HepG2 (cell line): ENCODE measurements around the gene CCR2.

Experiments used
- CREM ChIP-seq, 2 experiments: sonication (generic) in 1 of 2; formaldehyde crosslinking in 1 of 2; IDR thresholded peaks; 2 replicates each; pipeline versions ENCODE4 v1.4.0 to v1.6.1; 2016 to 2020; ENCODE audit warnings: antibody characterized with exemption in 1 of 2, mild to moderate bottlenecking in 1 of 2, missing genetic modification reagents in 1 of 2
- ESRRA ChIP-seq: sonication (generic); formaldehyde crosslinking; IDR thresholded peaks from 2 replicates; pipeline ENCODE4 v1.5.1; 2020; ENCODE audit warnings: mild to moderate bottlenecking, low read depth, missing genetic modification reagents
- THAP11 ChIP-seq: IDR thresholded peaks from 2 replicates; pipeline ENCODE4 v1.6.1; 2016; ENCODE audit warnings: missing biosample characterization, missing genetic modification reagents
- THAP7 ChIP-seq: sonication (generic); formaldehyde crosslinking; IDR thresholded peaks from 2 replicates; pipeline ENCODE4 v1.8.1; 2023; ENCODE audit warnings: mild to moderate bottlenecking, missing genetic modification reagents
- ZNF180 ChIP-seq: sonication (generic); formaldehyde crosslinking; IDR thresholded peaks from 2 replicates; pipeline ENCODE4 v1.4.0; 2020; ENCODE audit warnings: low read depth, missing genetic modification reagents, borderline replicate concordance

- TF ChIP-seq ZNF180 (CRISPR knock-in tag): no peak
- TF ChIP-seq CREM (IDR thresholded peaks at IDR 0.05): no peak
- TF ChIP-seq CREM (CRISPR knock-in tag; IDR thresholded peaks at IDR 0.05): no peak
- no peak for TF ChIP-seq ESRRA (CRISPR knock-in tag)
- TF ChIP-seq THAP7 (CRISPR knock-in tag): no peak
- no peak for TF ChIP-seq THAP11 (CRISPR knock-in tag)
Measured at GRCh38 chr3:46325645-46326300, 28.1 kb upstream of the CCR2 start.
